AML-193 (cell line): ENCODE results near the gene GMPPA.

Experiments used
- DNase-seq, 2 experiments: peaks; one replicate each; lab custom pipeline; 2025; lab: John Stamatoyannopoulos, UW

GMPPA gene

GRCh38 chr2:219506153-219506801, 7.6 kb downstream of the GMPPA start:
- no peak for DNase-seq

DNA sequence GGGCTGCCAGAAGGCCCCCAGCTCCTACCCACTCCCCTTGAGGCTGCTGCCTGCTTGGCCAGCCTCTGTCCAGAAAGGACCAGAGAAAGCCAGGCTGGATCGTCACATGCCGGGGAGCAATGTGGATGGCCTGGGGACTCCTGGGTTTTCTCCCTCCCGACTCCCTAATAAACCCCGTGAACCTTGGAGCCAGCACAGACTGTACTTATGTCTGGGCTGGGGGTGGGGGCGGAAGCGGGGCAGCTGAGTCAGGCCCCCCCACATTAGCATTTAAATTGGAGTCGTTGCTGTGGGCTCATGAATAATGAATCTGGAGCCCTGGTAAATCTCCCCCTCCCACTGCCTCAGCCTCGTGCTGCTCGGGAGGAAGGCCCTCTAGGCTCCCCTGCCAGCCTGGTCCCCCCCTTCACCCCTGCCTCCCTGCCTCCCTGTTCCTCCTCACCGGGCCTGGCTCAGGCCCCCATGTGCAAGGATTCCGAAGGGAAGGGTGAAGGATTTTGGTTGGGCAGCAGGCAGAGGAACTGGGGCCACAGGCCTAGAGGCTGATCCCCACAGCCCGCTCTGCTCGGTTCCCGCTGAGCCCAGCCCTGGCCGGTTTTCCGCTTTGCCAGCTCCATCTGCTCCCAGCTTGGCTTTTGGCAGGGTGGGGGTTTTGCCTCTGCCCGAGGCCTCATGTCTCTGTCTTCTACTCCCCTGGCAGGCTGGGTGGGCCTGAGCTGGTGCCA, 8.3 kb downstream of the GMPPA start:
- DNase-seq, result no peak

DNA sequence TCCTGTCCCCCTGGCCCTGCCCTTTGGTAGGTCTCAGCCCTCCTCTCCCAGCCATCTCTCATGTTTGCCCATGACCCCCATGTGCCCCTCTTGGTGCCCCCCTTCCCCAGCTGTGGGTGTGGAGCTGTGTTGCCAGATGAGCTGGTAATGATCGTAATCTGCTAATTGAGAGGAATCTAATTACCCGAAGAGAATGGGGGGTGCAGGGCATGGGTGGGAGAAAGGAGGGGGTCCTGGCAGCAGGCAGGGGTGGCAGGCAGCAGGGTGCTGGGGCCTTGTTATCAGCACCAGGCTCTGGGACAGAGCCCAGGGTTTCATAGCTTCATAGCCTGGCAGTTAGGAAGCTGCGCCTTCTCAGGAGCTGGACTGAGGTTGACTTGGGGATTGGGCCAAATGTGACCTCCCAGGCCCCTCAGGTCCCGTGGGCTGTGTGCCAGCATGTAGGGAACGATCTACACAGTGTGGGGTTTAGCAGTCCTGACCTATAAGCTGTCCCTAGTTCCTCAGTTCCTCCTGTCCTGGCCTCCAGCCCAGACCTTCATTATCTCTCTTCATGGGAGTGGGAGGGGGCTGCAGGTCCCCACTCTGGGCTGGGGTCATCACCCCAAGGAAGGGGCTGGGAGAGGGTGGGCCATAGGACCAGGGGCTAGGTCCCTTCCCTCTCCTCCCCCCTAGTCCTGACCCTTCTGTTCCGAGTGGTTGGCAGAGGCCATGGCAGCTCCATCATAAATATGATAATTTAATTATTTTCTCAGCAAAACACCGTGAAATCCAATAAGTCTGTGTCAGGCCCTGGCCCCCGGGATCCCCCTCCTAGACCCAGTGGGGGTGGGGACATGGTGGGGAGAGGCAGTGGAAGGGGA, 9.1 kb downstream of the GMPPA start:
- DNase-seq, result no peak

- DNase-seq, result no peak
These were observed 9.7 kb downstream of the GMPPA start for GRCh38 chr2:219508444-219508734.

DNA sequence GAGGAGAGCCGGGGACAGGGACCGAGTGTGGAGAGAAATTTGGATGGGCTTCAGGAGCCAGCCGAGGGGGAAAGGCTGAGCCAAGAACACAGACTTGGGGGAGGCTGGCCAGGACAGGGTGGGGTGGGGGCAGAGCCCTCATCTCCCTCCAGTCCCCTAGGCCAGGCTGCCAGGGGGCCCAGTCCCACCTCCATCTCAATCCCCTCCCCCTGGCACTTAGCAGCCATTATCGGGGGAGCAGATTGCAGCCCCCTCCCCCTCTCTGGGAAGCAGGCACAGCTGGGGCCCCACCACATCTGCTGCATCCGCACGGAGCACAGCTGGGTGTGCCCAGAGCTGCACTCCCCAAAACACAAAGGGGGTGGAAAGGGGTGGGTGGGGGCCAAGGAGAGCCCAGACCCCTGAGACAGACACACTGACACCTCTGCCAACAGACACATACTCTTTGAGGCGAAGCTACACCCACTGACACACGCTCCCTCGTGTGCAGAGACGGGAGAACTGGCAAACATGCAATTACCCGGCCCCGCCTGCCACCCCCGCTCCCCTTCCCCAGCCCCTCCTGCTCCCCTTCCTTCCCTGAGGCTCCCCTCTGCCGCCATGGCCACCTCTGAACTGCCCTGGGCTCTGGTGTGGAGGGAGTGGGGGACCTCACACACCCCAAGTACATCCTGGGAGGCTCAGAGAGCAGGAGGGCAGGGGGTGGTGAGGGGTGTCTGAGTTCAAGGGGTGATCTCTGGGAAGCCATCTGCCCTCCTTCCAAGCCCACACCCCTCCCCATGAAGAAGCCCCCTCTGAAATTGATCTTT, 10.5 kb downstream of the GMPPA start:
- no peak for DNase-seq

GRCh38 chr2:219509780-219510511, 11.3 kb downstream of the GMPPA start:
- peak; percentile 40 to 42 for DNase-seq

DNA sequence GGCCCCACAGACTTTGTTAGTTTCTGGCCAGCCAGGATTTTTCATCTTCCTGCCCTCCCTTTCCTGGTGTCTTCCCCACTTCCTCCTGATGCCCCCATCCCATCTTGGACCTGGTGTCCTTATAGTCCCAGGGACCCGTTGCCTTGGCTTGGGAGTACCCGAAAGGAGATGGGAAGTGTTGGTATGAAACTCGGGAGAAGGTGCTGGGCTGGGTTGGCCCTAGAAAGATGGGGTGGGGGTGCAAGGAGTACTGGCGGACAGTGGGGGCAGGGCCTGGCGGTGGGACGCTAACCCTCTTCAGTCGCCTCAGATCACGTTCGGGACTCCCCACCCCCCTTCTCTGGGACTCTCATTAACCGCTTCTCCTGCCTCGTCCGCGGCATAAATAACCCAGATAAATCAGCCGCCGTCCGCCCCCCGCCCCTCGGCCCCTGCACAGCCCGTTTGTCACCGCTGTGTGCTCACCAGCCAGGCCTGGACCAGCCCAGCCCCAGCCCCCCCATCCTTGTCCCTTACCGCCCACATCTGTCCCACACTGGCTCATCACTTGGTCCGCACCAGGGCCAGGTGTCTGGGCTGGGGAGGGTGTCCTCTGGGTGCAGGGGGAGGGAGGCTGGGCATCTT, 11.9 kb downstream of the GMPPA start:
- DNase-seq, result no peak

GRCh38 chr2:219511547-219512325, 13.0 kb downstream of the GMPPA start:
- DNase-seq, result no peak

DNA sequence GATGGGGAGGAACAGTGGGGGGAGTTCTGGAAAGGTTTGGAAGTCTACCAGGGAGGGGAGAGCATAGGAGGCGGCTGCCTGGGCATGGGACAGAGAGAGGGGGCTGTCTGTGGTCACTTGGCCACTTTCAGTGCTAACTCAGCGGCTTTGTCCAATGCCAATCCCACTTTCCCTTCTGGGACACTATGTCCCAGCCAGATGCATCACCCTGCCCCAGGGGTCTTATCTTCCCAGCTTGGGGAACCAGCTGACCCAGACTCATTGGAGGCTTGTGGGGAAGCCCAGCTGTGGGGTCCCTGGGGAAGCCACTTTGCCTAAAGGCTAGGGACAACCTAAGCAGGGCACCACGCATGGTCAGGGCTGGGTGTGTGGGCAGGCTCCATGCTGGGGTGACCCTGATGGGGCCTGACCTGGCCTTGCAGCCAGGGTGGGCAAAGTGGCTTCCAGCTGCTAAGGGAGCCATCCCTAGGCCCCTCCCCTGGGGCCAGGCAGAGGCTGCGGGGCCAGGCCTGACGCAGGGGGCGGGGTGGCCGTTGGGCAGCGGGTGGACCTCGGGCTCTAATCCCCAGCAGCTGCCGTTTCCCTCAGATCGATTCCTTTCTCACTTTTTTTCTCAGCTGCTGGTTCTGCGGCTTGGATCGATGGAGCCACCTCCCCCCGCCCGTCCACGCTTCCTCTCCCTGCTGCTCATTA, 14.0 kb downstream of the GMPPA start:
- DNase-seq, result no peak

DNA sequence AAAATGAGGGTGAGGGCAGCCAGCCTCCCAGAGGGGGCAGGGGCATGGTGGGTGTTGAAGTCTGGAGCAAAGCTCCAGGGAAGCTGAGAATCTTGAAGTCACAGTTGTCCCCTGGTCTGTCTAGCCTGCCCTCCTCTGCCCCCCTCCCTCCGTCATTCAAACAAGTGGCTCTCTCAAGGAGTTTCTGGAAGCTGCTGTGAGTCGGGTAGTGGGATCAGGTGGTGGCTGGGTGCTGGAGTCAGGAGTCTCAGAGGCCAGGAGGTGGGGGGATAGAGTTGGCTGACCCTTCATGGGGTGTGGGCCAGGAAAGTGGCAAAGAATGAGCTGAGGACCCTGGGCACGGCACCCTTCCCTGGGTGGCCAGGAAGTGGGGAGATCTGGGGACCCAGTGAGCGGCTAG, 15.1 kb downstream of the GMPPA start:
- no peak for DNase-seq

GRCh38 chr2:219514196-219514761, 15.6 kb downstream of the GMPPA start, which contains the start of gene ASIC4:
TSS of gene ASIC4 (plus strand) at chr2:219514482. CDS start at chr2:219514725, 243 bp downstream.
- no peak for DNase-seq

DNA sequence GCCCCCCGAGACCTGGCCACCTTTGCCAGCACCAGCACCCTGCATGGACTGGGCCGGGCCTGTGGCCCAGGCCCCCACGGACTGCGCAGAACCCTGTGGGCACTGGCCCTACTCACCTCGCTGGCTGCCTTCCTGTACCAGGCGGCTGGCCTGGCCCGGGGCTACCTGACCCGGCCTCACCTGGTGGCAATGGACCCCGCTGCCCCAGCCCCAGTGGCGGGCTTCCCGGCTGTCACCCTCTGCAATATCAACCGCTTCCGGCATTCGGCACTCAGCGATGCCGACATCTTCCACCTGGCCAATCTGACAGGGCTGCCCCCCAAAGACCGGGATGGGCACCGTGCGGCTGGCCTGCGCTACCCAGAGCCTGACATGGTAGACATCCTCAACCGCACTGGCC, 16.1 kb downstream of the GMPPA start:
- DNase-seq, result no peak

- DNase-seq, result no peak
These were observed 17.4 kb downstream of the GMPPA start for GRCh38 chr2:219515874-219516629.

- no peak for DNase-seq
These were observed 18.2 kb downstream of the GMPPA start for GRCh38 chr2:219516888-219517287.

DNA sequence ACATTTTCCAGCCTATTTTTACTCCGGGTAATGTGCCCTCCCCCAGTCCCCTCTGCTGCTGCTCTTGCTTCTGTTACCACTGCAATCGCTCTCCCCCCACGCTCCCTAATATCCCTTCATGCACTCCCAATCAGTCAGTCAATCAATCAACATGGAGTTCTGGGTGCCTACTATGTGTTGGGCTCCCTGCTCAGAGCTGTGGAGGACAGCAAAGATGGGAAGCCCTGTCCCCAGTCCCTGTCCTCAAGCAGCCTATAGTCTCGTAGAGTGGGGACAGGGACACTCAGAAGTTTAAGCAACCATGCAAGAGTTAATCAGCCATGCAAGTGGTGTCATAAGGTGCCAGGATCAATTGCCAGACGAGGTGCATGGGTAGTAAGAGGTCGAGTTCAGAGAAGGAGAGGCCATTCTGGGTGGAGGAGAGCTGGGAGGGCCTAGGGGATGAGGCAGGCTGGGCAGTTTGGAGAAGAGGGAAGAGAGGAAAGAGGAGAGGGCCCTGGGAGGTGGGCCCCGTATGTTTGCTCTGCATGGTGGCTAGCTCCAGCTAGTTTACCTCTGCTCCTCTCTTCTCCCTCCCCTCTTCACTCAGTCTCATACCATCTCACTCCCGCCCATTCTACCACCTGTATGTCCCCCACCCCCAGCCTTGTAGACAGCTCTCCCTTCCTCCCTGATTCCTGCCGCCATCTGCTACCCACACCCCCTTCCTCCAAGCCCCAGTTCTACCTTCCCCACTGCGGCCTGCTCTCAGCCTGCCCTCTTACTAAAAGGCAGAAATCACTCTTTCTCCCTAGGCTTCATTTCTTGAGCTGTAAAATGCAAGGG, 19.5 kb downstream of the GMPPA start:
- DNase-seq, result no peak

DNA sequence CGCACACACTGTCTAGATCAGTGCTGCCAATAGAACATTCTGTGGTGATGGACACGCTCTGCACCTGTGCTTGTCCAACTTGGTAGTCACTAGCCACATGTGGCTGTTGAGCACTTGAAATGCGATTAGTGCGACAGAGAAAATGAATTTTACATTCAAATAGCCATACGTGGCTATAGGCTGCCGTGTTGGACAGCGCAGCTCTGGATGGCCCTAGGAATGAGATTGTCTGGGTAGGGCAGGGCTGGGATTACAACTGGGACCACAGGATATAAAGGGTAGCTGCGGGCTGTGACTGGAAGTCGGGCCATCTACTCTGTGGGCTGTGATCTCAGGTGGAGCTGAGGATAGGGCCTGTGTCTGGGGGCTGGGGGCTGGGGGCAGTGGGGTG, 20.8 kb downstream of the GMPPA start:
- DNase-seq, result no peak

DNA sequence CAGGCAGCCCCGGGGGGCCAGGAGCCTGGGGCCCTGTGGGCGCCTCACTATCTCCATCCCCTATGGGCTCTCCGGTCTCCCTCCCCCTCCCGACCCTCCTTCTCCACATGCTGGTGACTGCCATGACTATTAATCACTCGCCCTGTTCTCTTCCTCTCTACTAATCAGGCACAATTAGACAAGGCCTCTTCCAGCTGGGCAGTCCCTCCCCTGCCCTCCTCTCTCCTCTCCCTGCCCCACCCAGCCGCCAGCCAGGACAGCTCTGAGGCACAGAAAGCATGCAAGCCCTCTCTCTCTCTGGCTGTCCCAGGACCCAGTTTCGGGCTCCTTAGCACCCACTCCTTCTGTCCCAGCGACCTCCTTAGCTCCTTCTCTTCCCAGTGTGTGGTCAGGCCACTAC, 21.4 kb downstream of the GMPPA start:
- no peak for DNase-seq
